ENCODE results near the gene LRRC23. TPM values are rescaled to one million over a fixed set of nuclear protein-coding genes. Genes with fewer than 3 reads are reported as not detected.

LRRC23 gene
- total and polyA plus RNA-seq, 2 donors (not counting 1 experiment from before 2014, with no cell fraction given): 5.3 to 14.4 TPM

GRCh38 chr12:6961278-6961694 lies 56.7 kb downstream of the LRRC23 start:
- peak overlapping the region; percentile 95 to 99 for H3K27ac ChIP-seq (ENCODE audit: low read length in 2 of 2)
- H3K36me3 ChIP-seq (replicated peaks in 1 of 2; ENCODE audit: control extremely low read depth in 1 of 2, control insufficient read depth in 1 of 2, extremely low read depth in 1 of 2, insufficient read depth in 2 of 2, low read length in 1 of 2): peaks cover 0 to 69% of the 10 kb centered on the region in 2 experiments
- 13% methylated on average over 24 of the region's 24 CpGs for WGBS (ENCODE audit: insufficient coverage)
- H3K79me2 ChIP-seq (ENCODE audit: control insufficient read depth, insufficient read depth, low read length): peaks cover 41% of the 10 kb centered on the region
- peak overlapping the region in 2 of 5 experiments; percentile 2 to 4 for H3K4me3 ChIP-seq (ENCODE audit: control extremely low read depth in 1 of 5, extremely low read depth in 1 of 5, insufficient read depth in 1 of 5, low read depth in 2 of 5, low read length in 4 of 5)
- no peaks in the 10 kb centered on the region for H3K27me3 ChIP-seq (replicated peaks in 1 of 4; ENCODE audit: control extremely low read depth in 1 of 4, control insufficient read depth in 3 of 4, insufficient read depth in 4 of 4, low read length in 3 of 4)
- Mint-ChIP-seq H3K27me3 (no peaks in the 10 kb centered on the region), H3K9me3 (ENCODE audit: insufficient read depth) (no peaks in the 10 kb centered on the region), H3K27ac (peak overlapping the region; percentile 98), H3K4me3 (peak overlapping the region; percentile 91), H3K4me1 (peaks cover 86% of the 10 kb centered on the region)
- H3K9ac ChIP-seq (ENCODE audit: low read length): peak overlapping the region; percentile 41
- H3K9me3 ChIP-seq (ENCODE audit: control extremely low read depth in 1 of 3, control insufficient read depth in 2 of 3, insufficient read depth in 1 of 3, low read length in 2 of 3): no peaks in the 10 kb centered on the region
- CTCF ChIA-PET: interaction anchor here (0.6 to 13.5 kb wide), 9 partner anchors 8 to 152 kb away, joined by 3 to 944 read pairs (median 5); partner anchors contain the start of genes C12orf57, LPCAT3, PTPN6 and RNU7-1
- peaks cover 11% of the 10 kb centered on the region for H4K20me1 ChIP-seq (ENCODE audit: control insufficient read depth, insufficient read depth, low read length, poor library complexity, severe bottlenecking)
- intact Hi-C loops (cut with micrococcal nuclease): loop anchor here (1.0 to 2.0 kb wide), 2 partner anchors 17 to 92 kb away; partner anchors contain the start of gene C12orf57
- H2AFZ ChIP-seq (ENCODE audit: insufficient read depth, low read depth, low read length, poor library complexity, severe bottlenecking): no peak overlapping the region
- TF ChIP-seq EZH2 (IDR thresholded peaks at IDR 0.05; ENCODE audit: borderline replicate concordance, insufficient read depth, low read depth, low read length, poor library complexity, severe bottlenecking): no peak
- TF ChIP-seq, protein P1, sequence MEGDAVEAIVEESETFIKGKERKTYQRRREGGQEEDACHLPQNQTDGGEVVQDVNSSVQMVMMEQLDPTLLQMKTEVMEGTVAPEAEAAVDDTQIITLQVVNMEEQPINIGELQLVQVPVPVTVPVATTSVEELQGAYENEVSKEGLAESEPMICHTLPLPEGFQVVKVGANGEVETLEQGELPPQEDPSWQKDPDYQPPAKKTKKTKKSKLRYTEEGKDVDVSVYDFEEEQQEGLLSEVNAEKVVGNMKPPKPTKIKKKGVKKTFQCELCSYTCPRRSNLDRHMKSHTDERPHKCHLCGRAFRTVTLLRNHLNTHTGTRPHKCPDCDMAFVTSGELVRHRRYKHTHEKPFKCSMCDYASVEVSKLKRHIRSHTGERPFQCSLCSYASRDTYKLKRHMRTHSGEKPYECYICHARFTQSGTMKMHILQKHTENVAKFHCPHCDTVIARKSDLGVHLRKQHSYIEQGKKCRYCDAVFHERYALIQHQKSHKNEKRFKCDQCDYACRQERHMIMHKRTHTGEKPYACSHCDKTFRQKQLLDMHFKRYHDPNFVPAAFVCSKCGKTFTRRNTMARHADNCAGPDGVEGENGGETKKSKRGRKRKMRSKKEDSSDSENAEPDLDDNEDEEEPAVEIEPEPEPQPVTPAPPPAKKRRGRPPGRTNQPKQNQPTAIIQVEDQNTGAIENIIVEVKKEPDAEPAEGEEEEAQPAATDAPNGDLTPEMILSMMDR (IDR thresholded peaks at IDR 0.05): no peak
- DNase-seq (peak; percentile 85), ATAC-seq (ENCODE audit: low read depth) (peak; percentile 44)
- POLR2A ChIA-PET: interaction anchor here (0.6 to 18.2 kb wide), 4 partner anchors 17 to 332 kb away, joined by 3 to 662 read pairs (median 5); partner anchors contain the start of genes C12orf57, PTPN6, RNU7-1 and SPSB2
- peaks cover 83 to 90% of the 10 kb centered on the region in 2 donors for H3K4me1 ChIP-seq (ENCODE audit: control insufficient read depth in 2 of 2, insufficient read depth in 2 of 2, low read length in 2 of 2)
- peak overlapping the region; percentile 92 for H3K4me2 ChIP-seq (replicated peaks; ENCODE audit: low read depth, low read length, poor library complexity, severe bottlenecking)

DNA sequence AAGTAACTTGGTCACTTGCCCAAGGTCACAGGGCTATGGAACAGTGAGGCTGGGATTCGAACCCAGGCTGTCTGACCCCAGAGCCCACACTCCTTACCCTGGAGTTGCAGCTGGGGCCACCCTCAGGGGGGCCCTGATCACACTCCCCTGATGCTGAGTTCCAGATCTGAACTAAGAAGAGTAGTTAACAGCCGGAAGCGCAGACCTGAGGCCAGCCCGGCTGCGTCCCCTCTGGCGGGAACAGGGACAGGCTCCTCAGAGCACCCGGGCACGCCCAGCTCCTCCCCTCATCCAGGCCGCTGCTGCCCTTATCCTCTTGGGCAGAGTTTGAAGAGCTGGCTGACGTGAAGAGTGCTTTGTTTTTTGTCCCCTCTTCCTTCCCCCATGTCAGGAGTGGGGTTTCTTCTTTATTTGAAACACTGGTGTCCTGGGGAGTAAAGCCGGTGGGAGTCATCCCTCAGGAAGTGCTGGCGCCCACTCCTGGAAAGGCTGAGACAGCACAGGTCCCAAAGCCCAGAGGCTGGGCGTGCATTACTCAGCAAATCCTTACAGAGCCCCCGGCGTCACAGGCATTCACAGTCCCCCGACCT lies 57.2 kb downstream of the LRRC23 start:
- Histone ChIP-seq H3K4me3 (ENCODE audit: control extremely low read depth in 1 of 5, extremely low read depth in 1 of 5, insufficient read depth in 1 of 5, low read depth in 2 of 5, low read length in 4 of 5) (peak overlapping the region in 1 of 5 experiments; percentile 4), H3K9me3 (ENCODE audit: control extremely low read depth in 1 of 3, control insufficient read depth in 2 of 3, insufficient read depth in 1 of 3, low read length in 2 of 3) (no peaks in the 10 kb centered on the region), H3K4me2 (replicated peaks; ENCODE audit: low read depth, low read length, poor library complexity, severe bottlenecking) (peak overlapping the region; percentile 92), H3K27ac (ENCODE audit: low read length in 2 of 2) (peak overlapping the region; percentile 95 to 99), H3K4me1 (ENCODE audit: control insufficient read depth in 2 of 2, insufficient read depth in 2 of 2, low read length in 2 of 2) (peaks cover 78 to 85% of the 10 kb centered on the region in 2 donors), H3K36me3 (replicated peaks in 1 of 2; ENCODE audit: control extremely low read depth in 1 of 2, control insufficient read depth in 1 of 2, extremely low read depth in 1 of 2, insufficient read depth in 2 of 2, low read length in 1 of 2) (peaks cover 0 to 69% of the 10 kb centered on the region in 2 experiments), H3K9ac (ENCODE audit: low read length) (no peak overlapping the region), H3K27me3 (replicated peaks in 1 of 4; ENCODE audit: control extremely low read depth in 1 of 4, control insufficient read depth in 3 of 4, insufficient read depth in 4 of 4, low read length in 3 of 4) (no peaks in the 10 kb centered on the region), H4K20me1 (ENCODE audit: control insufficient read depth, insufficient read depth, low read length, poor library complexity, severe bottlenecking) (peaks cover 6% of the 10 kb centered on the region), H3K79me2 (ENCODE audit: control insufficient read depth, insufficient read depth, low read length) (peaks cover 36% of the 10 kb centered on the region), H2AFZ (ENCODE audit: insufficient read depth, low read depth, low read length, poor library complexity, severe bottlenecking) (no peak overlapping the region)
- TF ChIP-seq, protein P1 (IDR thresholded peaks at IDR 0.05): no peak
- TF ChIP-seq EZH2 (IDR thresholded peaks at IDR 0.05; ENCODE audit: borderline replicate concordance, insufficient read depth, low read depth, low read length, poor library complexity, severe bottlenecking): no peak
- peak overlapping the region; percentile 91 for H3K4me3 Mint-ChIP-seq
- ChIA-PET POLR2A (interaction anchor here (1.0 to 18.2 kb wide), 2 partner anchors 17 to 92 kb away, joined by 3 to 662 read pairs; partner anchors contain the start of genes C12orf57, PTPN6 and RNU7-1), CTCF (interaction anchor here (0.6 to 13.5 kb wide), 8 partner anchors 16 to 151 kb away, joined by 3 to 944 read pairs (median 4); partner anchors contain the start of genes C12orf57, LPCAT3, PTPN6 and RNU7-1)
- H3K27me3 Mint-ChIP-seq: no peaks in the 10 kb centered on the region
- WGBS (ENCODE audit: insufficient coverage): 20% methylated on average over 11 of the region's 16 CpGs
- DNase-seq (no peak), ATAC-seq (ENCODE audit: low read depth) (no peak)
- H3K9me3 Mint-ChIP-seq (ENCODE audit: insufficient read depth): no peaks in the 10 kb centered on the region
- peak overlapping the region; percentile 98 for H3K27ac Mint-ChIP-seq
- H3K4me1 Mint-ChIP-seq: peaks cover 81% of the 10 kb centered on the region
- intact Hi-C loops (cut with micrococcal nuclease): loop anchor here (1.0 to 2.0 kb wide), 2 partner anchors 17 to 93 kb away; partner anchors contain the start of gene C12orf57

All from B cell (primary cell).